Neural crest cell (in vitro differentiated cells): ENCODE data around the gene ETV2. TPM values are rescaled to one million over a fixed set of nuclear protein-coding genes. Genes with fewer than 3 reads are reported as not detected.
A peak's percentile ranks its signal among the peaks of the same experiment; 100 is the strongest.
"Not testable (repeated sequence)": the region's sequence is repeated elsewhere in the genome, so short reads cannot be mapped to it uniquely, and the experiment has no call there.

ENCODE experiments used
- DNase-seq: peaks from one replicate; pipeline ENCODE4 v3.0.0; 2021; ENCODE audit warnings: low read depth, mixed read lengths, low spot score
- H3K27ac Mint-ChIP-seq: one replicate; pipeline ENCODE4 v1.8.0; 2021; ENCODE audit warnings: mild to moderate bottlenecking, mixed read lengths; ENCODE audit not compliant: unreplicated experiment
- H3K27me3 Mint-ChIP-seq: 2 replicates; pipeline ENCODE4 v1.8.0; 2021; ENCODE audit warnings: low read depth, mild to moderate bottlenecking, mixed read lengths
- H3K36me3 Mint-ChIP-seq: 2 replicates; pipeline ENCODE4 v1.8.0; 2021; ENCODE audit warnings: low read depth, mild to moderate bottlenecking, mixed read lengths
- H3K4me1 Mint-ChIP-seq: 2 replicates; pipeline ENCODE4 v1.8.0; 2021; ENCODE audit warnings: mixed read lengths
- H3K4me3 Mint-ChIP-seq: one replicate; pipeline ENCODE4 v1.8.0; 2021; ENCODE audit warnings: mild to moderate bottlenecking, mixed read lengths
- H3K9me3 Mint-ChIP-seq: 2 replicates; pipeline ENCODE4 v1.8.0; 2021; ENCODE audit warnings: mixed read lengths
- CTCF ChIP-seq: fragments of 200-600 bp; sonication (generic); conservative IDR thresholded peaks from 2 replicates; pipeline ENCODE4 v1.5.0; 2021; ENCODE audit warnings: antibody characterized with exemption, mild to moderate bottlenecking
- long read RNA-seq: library from polyadenylated mRNA; unstranded; transcript quantifications from one replicate; pipeline ENCODE4 v2.0.0, GENCODE V29; 2020
- total RNA-seq: library from RNA; stranded (reverse); gene quantifications from 2 replicates; pipeline ENCODE4 v1.2.1, GENCODE V29; 2021

The ETV2 gene
- total RNA-seq, result 1.7 and 1.8 TPM in 2 replicates
- long read RNA-seq, result 0 reads

- H3K27ac Mint-ChIP-seq, result no peak within 1 kb of the TSS
- no peak for TF ChIP-seq CTCF
- H3K27me3 Mint-ChIP-seq, result peaks cover 2% of the 10 kb centered on the region
- H3K4me1 Mint-ChIP-seq, result peaks cover 28% of the 10 kb centered on the region
- H3K9me3 Mint-ChIP-seq, result no peaks in the 10 kb centered on the region
- DNase-seq, result peak; percentile 18
- H3K36me3 Mint-ChIP-seq, result peaks cover 4% of the 10 kb centered on the region
- H3K4me3 Mint-ChIP-seq, result peak within 1 kb of the TSS; percentile 75
Observed at GRCh38 chr19:35641515-35642151, at the start of gene ETV2. Gene ETV2 (plus strand): TSS chr19:35641745. CDS start chr19:35642461, 716 bp downstream.

DNA sequence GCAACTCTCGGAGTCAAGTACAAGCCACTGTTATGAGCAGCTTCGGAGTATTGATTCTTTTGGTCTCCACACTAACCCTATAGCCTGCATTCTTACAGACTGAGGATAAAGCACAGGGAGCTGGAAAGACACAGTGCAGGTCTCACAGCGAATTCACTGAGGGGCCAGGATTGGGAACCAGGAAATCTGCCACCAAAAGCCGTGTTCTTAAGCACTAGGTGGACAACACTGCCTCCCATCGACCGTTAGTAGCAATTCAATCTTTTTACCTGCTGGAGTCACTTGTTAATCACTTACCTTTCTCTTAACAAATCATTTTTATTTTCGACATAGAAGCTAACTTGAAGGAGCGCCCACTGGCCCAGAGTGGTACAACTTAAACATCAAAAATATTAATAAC, 49.3 kb upstream of the ETV2 start:
- TF ChIP-seq CTCF, result peak; percentile 67
- H3K27me3 Mint-ChIP-seq, result peaks cover 40% of the 10 kb centered on the region
- H3K4me1 Mint-ChIP-seq, result no peaks in the 10 kb centered on the region
- H3K36me3 Mint-ChIP-seq, result no peaks in the 10 kb centered on the region
- H3K4me3 Mint-ChIP-seq, result no peak overlapping the region
- no peak overlapping the region for H3K27ac Mint-ChIP-seq
- no peak for DNase-seq
- no peaks in the 10 kb centered on the region for H3K9me3 Mint-ChIP-seq

DNA sequence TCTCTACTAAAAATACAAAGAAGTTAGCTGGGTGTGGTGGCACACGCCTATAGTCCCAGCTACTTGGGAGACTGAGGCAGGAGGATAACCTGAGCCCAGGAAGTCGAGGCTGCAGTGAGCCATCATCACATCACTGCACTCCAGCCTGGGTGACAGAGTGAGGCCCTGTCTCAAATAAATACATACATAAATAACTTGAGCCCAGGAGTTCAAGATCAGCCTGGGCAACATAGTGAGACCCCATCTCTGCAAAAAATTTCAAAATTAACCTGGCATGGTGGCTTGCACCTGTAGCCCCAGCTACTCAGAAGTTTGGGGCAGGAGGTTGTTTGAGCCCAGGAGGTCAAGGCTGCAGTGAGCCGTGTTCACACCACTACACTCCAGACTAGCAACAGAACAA, 46.5 kb upstream of the ETV2 start:
- H3K4me3 Mint-ChIP-seq, H3K4me1 Mint-ChIP-seq, H3K9me3 Mint-ChIP-seq, H3K36me3 Mint-ChIP-seq, H3K27ac Mint-ChIP-seq, DNase-seq: not testable (repeated sequence)
- peaks cover 40% of the 10 kb centered on the region for H3K27me3 Mint-ChIP-seq

GRCh38 chr19:35595928-35596327, 45.6 kb upstream of the ETV2 start:
- H3K4me3 Mint-ChIP-seq, result no peak overlapping the region
- H3K27me3 Mint-ChIP-seq, result peaks cover 42% of the 10 kb centered on the region
- no peak overlapping the region for H3K27ac Mint-ChIP-seq
- no peaks in the 10 kb centered on the region for H3K9me3 Mint-ChIP-seq
- no peaks in the 10 kb centered on the region for H3K4me1 Mint-ChIP-seq
- DNase-seq, result no peak
- H3K36me3 Mint-ChIP-seq, result no peaks in the 10 kb centered on the region
- no peak for TF ChIP-seq CTCF

- Mint-ChIP-seq H3K27me3 (peaks cover 47% of the 10 kb centered on the region), H3K36me3 (no peaks in the 10 kb centered on the region), H3K4me3 (no peak overlapping the region), H3K27ac (no peak overlapping the region), H3K4me1 (no peaks in the 10 kb centered on the region), H3K9me3 (no peaks in the 10 kb centered on the region)
- no peak for TF ChIP-seq CTCF
- DNase-seq, result no peak
Observed at GRCh38 chr19:35596366-35596999, 45.1 kb upstream of the ETV2 start.

GRCh38 chr19:35601971-35602370, 39.6 kb upstream of the ETV2 start:
- no peak overlapping the region for H3K4me3 Mint-ChIP-seq
- H3K27me3 Mint-ChIP-seq, result peaks cover 32% of the 10 kb centered on the region
- no peak for TF ChIP-seq CTCF
- no peaks in the 10 kb centered on the region for H3K9me3 Mint-ChIP-seq
- DNase-seq, result no peak
- no peak overlapping the region for H3K27ac Mint-ChIP-seq
- no peaks in the 10 kb centered on the region for H3K36me3 Mint-ChIP-seq
- H3K4me1 Mint-ChIP-seq, result no peaks in the 10 kb centered on the region

- peaks cover 19% of the 10 kb centered on the region for H3K27me3 Mint-ChIP-seq
- not testable (repeated sequence) for H3K9me3 Mint-ChIP-seq, DNase-seq, H3K4me1 Mint-ChIP-seq, H3K4me3 Mint-ChIP-seq, H3K27ac Mint-ChIP-seq, H3K36me3 Mint-ChIP-seq
Observed at GRCh38 chr19:35604436-35604835, 37.1 kb upstream of the ETV2 start.

- not testable (repeated sequence) for H3K4me3 Mint-ChIP-seq, DNase-seq, H3K9me3 Mint-ChIP-seq, H3K4me1 Mint-ChIP-seq, H3K36me3 Mint-ChIP-seq, H3K27me3 Mint-ChIP-seq, H3K27ac Mint-ChIP-seq
Observed at GRCh38 chr19:35607170-35607569, 34.4 kb upstream of the ETV2 start.
